Body of pancreas (tissue), 4 donors: ENCODE measurements around the gene GRM4.

ENCODE experiments used
- CTCF ChIP-seq, 7 experiments: fragments of 450-650 bp in 4 of 7; fragments of 200-600 bp in 3 of 7; sonication (generic) in 3 of 7; IDR thresholded peaks; one replicate each; pipeline ENCODE4 v1.5.1; 2016 to 2019; ENCODE audit warnings: antibody characterized with exemption in 7 of 7
- POLR2A ChIP-seq, 3 donors: fragments of 450-650 bp; IDR thresholded peaks; one replicate each; pipeline ENCODE4 v1.6.1; 2016; ENCODE audit warnings: antibody characterized with exemption in 3 of 3, mild to moderate bottlenecking in 2 of 3

DNA sequence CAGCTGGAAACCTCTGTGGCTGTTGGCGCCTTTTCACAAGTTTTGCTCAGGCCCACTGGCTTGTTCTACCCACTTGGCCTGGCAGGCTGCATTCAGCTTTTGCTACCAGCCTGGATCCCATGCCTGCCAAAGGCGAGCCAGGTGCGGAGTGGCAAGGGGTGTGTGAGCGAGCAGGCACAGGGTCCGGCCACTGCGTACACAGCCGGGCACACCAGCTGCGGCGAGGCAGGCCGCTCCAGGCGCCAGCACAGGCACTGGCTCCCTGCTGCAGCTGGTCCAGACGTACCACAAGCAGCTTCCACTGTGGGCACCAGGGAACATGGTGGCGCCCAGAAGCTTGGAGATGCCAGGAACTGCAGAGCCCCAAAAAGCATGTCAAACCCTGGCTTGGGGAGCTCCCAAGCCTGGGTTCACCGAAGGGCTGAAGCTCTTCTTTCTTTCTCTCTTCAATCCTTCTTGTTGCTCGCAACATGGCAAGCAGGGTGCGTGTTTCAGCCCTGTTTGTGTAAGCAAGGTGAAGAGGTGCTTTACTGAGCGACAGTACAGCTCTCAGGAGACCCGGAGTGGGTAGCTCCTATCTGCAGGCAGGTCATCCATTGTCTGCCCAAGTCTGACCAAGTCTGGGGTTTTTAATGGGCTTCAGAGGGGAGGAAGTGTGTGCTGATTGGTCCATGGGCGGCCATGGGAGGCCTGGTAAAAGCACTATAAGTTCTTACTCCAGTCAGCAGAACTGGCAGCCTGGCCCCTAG lies 32.6 kb upstream of the GRM4 start:
- no peak for TF ChIP-seq CTCF (IDR thresholded peaks at IDR 0.05)
- TF ChIP-seq POLR2A (IDR thresholded peaks at IDR 0.05), result no peak
